Ishikawa (cell line): ENCODE results near the gene VAX1.

ENCODE experiments used
- CEBPB ChIP-seq: IDR thresholded peaks from 2 replicates; pipeline ENCODE4 v1.6.1; 2012
- CREB1 ChIP-seq: IDR thresholded peaks from 2 replicates; pipeline ENCODE4 v1.6.1; 2012; ENCODE audit warnings: low read depth
- EGR1 ChIP-seq: IDR thresholded peaks from 2 replicates; pipeline ENCODE4 v1.6.1; 2012
- EP300 ChIP-seq: IDR thresholded peaks from 2 replicates; pipeline ENCODE4 v1.6.1; 2012; ENCODE audit warnings: borderline replicate concordance
- FOXM1 ChIP-seq: IDR thresholded peaks from 2 replicates; pipeline ENCODE4 v1.6.1; 2012; ENCODE audit warnings: low read depth, borderline replicate concordance
- MAX ChIP-seq: IDR thresholded peaks from 2 replicates; pipeline ENCODE4 v1.6.1; 2012
- NFIC ChIP-seq: IDR thresholded peaks from 2 replicates; pipeline ENCODE4 v1.6.1; 2012
- RAD21 ChIP-seq: IDR thresholded peaks from 2 replicates; pipeline ENCODE4 v1.6.1; 2012; ENCODE audit warnings: low read depth
- REST ChIP-seq: IDR thresholded peaks from 2 replicates; pipeline ENCODE4 v1.6.1; 2012; ENCODE audit warnings: low read depth, mild to moderate bottlenecking
- TAF1 ChIP-seq: IDR thresholded peaks from 2 replicates; pipeline ENCODE4 v1.6.1; 2012; ENCODE audit warnings: low read depth, mild to moderate bottlenecking
- TCF12 ChIP-seq: IDR thresholded peaks from 2 replicates; pipeline ENCODE4 v1.6.1; 2012; ENCODE audit warnings: low read depth
- TEAD4 ChIP-seq: IDR thresholded peaks from 2 replicates; pipeline ENCODE4 v1.6.1; 2012
- USF1 ChIP-seq: IDR thresholded peaks from 2 replicates; pipeline ENCODE4 v1.6.1; 2012
- YY1 ChIP-seq: IDR thresholded peaks from 2 replicates; pipeline ENCODE4 v1.6.1; 2012; ENCODE audit warnings: low read depth
- ZBTB7A ChIP-seq: IDR thresholded peaks from 2 replicates; pipeline ENCODE4 v1.6.1; 2012; ENCODE audit warnings: low read depth

The VAX1 gene

GRCh38 chr10:117159390-117159789, 21.3 kb upstream of the VAX1 start:
- TF ChIP-seq TEAD4 (no peak), REST (no peak), TCF12 (0 out of 2 replicates have a peak, but pooled peaks have one; percentile 29), CEBPB (no peak), ZBTB7A (no peak), FOXM1 (no peak), RAD21 (no peak), MAX (no peak), EGR1 (0 out of 2 replicates have a peak, but pooled peaks have one; percentile 36), CREB1 (no peak), EP300 (no peak; the same call in 1 of the 2 replicates), USF1 (no peak)

DNA sequence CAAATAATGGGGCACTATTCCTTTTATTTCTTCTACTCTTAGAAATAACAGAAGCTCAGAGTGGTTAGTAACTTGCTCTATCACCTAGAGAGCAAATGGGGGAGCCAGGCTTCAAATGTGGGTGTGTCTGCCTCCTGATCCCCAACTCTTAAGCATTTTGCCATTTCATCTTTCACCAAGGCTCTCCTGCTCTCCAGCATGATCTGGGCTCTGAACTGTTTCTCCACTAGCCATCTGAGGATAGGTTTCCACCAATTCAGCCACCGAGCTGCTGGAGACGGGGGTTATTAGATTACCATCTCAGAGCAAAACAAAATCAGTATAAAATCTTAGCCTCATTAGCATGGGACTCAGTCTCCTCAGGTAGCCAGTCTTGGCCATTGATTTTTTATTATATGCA, 20.2 kb upstream of the VAX1 start:
- TF ChIP-seq CEBPB (no peak), RAD21 (no peak), CREB1 (no peak), ZBTB7A (no peak), TEAD4 (no peak), EGR1 (no peak), FOXM1 (no peak), NFIC (no peak), REST (no peak), TAF1 (no peak), YY1 (no peak), TCF12 (no peak)

DNA sequence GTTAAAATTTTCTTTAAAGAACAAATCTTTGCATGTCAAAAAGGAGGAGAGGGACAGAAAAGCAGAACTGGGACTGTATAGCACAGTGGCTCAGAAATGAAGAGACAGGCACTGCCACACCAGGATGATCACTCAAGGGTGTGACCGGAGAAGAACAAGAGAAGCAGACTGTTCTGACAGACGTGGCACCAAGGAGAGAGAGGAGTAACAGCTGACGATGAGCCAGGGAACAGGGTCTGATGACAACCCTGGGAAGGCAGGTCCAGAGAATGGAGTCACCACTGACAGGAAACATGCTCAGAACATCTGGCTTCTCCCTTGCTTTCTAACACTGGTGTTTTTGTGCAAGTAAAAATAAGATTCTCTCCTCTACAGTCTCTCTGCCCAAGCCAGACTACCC, 14.6 kb upstream of the VAX1 start:
- TF ChIP-seq MAX, result no peak
- no peak for TF ChIP-seq EP300
- TF ChIP-seq CEBPB, result no peak
- no peak for TF ChIP-seq USF1
- no peak for TF ChIP-seq EGR1
- no peak for TF ChIP-seq NFIC
- no peak for TF ChIP-seq ZBTB7A
- no peak for TF ChIP-seq CREB1
- no peak for TF ChIP-seq FOXM1

DNA sequence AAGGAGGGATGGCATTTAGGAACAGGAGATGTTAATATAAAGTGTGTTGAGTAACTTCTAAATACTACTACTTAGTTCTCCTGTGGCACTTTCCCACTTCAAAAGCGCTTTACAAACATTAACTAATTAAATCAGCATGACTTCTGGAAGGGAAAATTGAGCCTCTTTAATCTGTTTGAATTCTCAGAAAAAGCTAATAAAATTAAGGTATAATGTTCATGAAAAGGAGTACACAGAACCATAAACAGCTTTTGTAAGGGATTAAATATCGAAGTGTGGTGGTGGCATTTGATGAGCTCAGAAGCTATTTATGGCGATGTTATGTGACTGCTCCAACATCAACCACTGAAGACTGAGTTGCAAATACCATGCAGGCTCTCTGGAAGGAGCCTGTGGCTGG, 10.2 kb upstream of the VAX1 start:
- TF ChIP-seq EP300, result no peak
- no peak for TF ChIP-seq EGR1
- no peak for TF ChIP-seq TAF1
- no peak for TF ChIP-seq USF1
- no peak for TF ChIP-seq TCF12
- TF ChIP-seq CREB1, result no peak
- TF ChIP-seq NFIC, result no peak

GRCh38 chr10:117145019-117145418, 6.9 kb upstream of the VAX1 start:
- TF ChIP-seq CEBPB, result no peak
- TF ChIP-seq MAX, result no peak
- no peak for TF ChIP-seq REST
- no peak for TF ChIP-seq CREB1
- no peak for TF ChIP-seq FOXM1
- no peak for TF ChIP-seq EP300
- TF ChIP-seq ZBTB7A, result no peak
